Heart left ventricle (tissue), 16 donors: Measurements from ENCODE around the gene ZNF281. TPM values are rescaled to one million over a fixed set of nuclear protein-coding genes. Genes with fewer than 3 reads are reported as not detected.

Experiments used
- ATAC-seq, 4 donors: fragments of 200-7000 bp; cut with Tn5 transposase; one replicate each; pipeline ENCODE4 v1.9.1; 2020 to 2022; ENCODE audit warnings: moderate library complexity in 4 of 4, mild to moderate bottlenecking in 3 of 4, moderate number of reproducible peaks in 1 of 4
- DNase-seq, 5 donors: peaks; one replicate each; pipeline ENCODE4 v3.0.0-alpha.2; 2020
- H3K27ac ChIP-seq, 12 donors: fragments of 200-600 bp; sonication (generic) in 4 of 12; one replicate each; pipeline versions ENCODE4 v1.5.0 to v1.8.0; 2016 to 2022; ENCODE audit warnings: mild to moderate bottlenecking in 2 of 12
- H3K27me3 ChIP-seq, 9 donors: fragments of 200-600 bp; sonication (generic) in 2 of 9; one replicate each; pipeline versions ENCODE4 v1.5.1 to v1.8.0; 2016 to 2022; ENCODE audit warnings: mild to moderate bottlenecking in 3 of 9
- H3K36me3 ChIP-seq, 9 donors: fragments of 200-600 bp; sonication (generic) in 2 of 9; one replicate each; pipeline versions ENCODE4 v1.5.0 to v1.8.0; 2018 to 2022; ENCODE audit warnings: mild to moderate bottlenecking in 2 of 9
- H3K4me1 ChIP-seq, 12 donors: fragments of 200-600 bp; sonication (generic) in 4 of 12; one replicate each; pipeline versions ENCODE4 v1.5.0 to v1.8.0; 2016 to 2022; ENCODE audit warnings: mild to moderate bottlenecking in 3 of 12
- H3K4me3 ChIP-seq, 12 donors: fragments of 200-600 bp; sonication (generic) in 4 of 12; one replicate each; pipeline versions ENCODE4 v1.5.0 to v1.8.0; 2017 to 2022; ENCODE audit warnings: mild to moderate bottlenecking in 9 of 12, moderate library complexity in 4 of 12
- H3K9me3 ChIP-seq, 12 donors: fragments of 200-600 bp; sonication (generic) in 4 of 12; one replicate each; pipeline versions ENCODE4 v1.5.0 to v1.8.0; 2016 to 2022; ENCODE audit warnings: mild to moderate bottlenecking in 1 of 12
- CTCF ChIP-seq, 12 donors: fragments of 200-600 bp; sonication (generic) in 4 of 12; IDR thresholded peaks; one replicate each; pipeline versions ENCODE4 v1.5.0 to v1.8.0; 2018 to 2022; ENCODE audit warnings: antibody characterized with exemption in 12 of 12, mild to moderate bottlenecking in 5 of 12
- POLR2A ChIP-seq, 2 donors: fragments of 450-650 bp; IDR thresholded peaks; one replicate each; pipeline ENCODE4 v1.6.1; 2017; ENCODE audit warnings: antibody characterized with exemption in 2 of 2, mild to moderate bottlenecking in 2 of 2, moderate library complexity in 2 of 2
- WGBS, 4 donors: extraction: QIAGEN DNeasy Blood & Tissue Kit in 2 of 4; methylation state at CpG; one replicate each; pipeline versions ENCODE4 v1.1.5 to v1.1.7; 2013 to 2018; 5-methylcytosine and 5-hydroxymethylcytosine counted together
- intact Hi-C, 10 donors: fragments of 100-400 bp; cut with DNase I; formaldehyde crosslinking; loops; one replicate each; pipeline versions ENCODE4 v1.11.1 to v1.14.2; 2022
- polyA plus RNA-seq, 2 donors: library from polyadenylated mRNA; stranded (reverse); fragments of 200-250 nt; gene quantifications; one replicate each; pipeline ENCODE4 v1.2.3, GENCODE V29; 2013
- total RNA-seq, 9 donors: library from RNA; depleted of rRNA in 2 of 9; stranded (reverse); fragments of >200 nt in 2 of 9; fragmentation: NEBNext Ultra II Directional in 3 of 9; extraction: Animal tissue kit (Norgen Biotek cat#: 25700) in 3 of 9; gene quantifications; one replicate each; pipeline versions ENCODE4 v1.1.0 to v1.2.4, GENCODE V29; 2016 to 2023
- donor health status: ischemic (EF 13 %, LVEDD 7.1; RV severe dilation, severe dysfunction).
- donor health status: healthy with polysubstance abuse.
- donor health status: DM: no; HTN: yes; CAD: no.
- donor health status: DM: no; HTN: no; CAD: no.
- donor health status: ischemic (EF 25% LVEDD 6.9; RV normal size, moderate dysfunction).
- donor health status: ischemic (EF 25% LVEDD 5.7; RV mildly dilated, moderate dysfunction).
- donor health status: healthy.
- donor health status: DM: yes; HTN: yes; CAD: no.
- donor health status: ischemic (EF 35%, LVEDD 5.7; RV mildly dilated, moderate dysfunction).
- donor health status: nonischemic (EF 11% LVEDD 7.7; RV severe dilation, severe dysfunction).
- donor health status: DM: yes; HTN: yes; CAD: no.
- donor health status: PGD.
- donor health status: ischemic (EF 29% LVEDD 5.4; RV normal size, mild dysfunction).
- donor health status: nonischemic (EF 23%, LVEDD 6.1; RV moderate dilation, normal function).

The ZNF281 gene
- total and polyA plus RNA-seq, 11 donors, result 3.1 to 10.6 (median 8.8) TPM

GRCh38 chr1:200364831-200365230, 45.0 kb downstream of the ZNF281 start:
- DNase-seq (no peak), ATAC-seq (no peak)
- H3K36me3 ChIP-seq, result no peaks in the 10 kb centered on the region
- no peak overlapping the region for H3K4me3 ChIP-seq
- no peaks in the 10 kb centered on the region for H3K9me3 ChIP-seq
- no peak overlapping the region for H3K27ac ChIP-seq
- intact Hi-C loops, result no loop called here
- WGBS, 4 donors, result 78 to 83% (median 81%) methylated on average over 5 of the region's 5 CpGs
- TF ChIP-seq CTCF (IDR thresholded peaks at IDR 0.05) (no peak), POLR2A (IDR thresholded peaks at IDR 0.05) (no peak)
- H3K27me3 ChIP-seq, result no peaks in the 10 kb centered on the region
- H3K4me1 ChIP-seq, result peaks cover 0 to 31% (median 0%) of the 10 kb centered on the region in 12 donors

GRCh38 chr1:200364091-200364759, 45.6 kb downstream of the ZNF281 start:
- H3K9me3 ChIP-seq, result no peaks in the 10 kb centered on the region
- 85 to 88% (median 86%) methylated on average over 2 of the region's 2 CpGs for WGBS, 4 donors
- intact Hi-C loops, result no loop called here
- no peaks in the 10 kb centered on the region for H3K36me3 ChIP-seq
- TF ChIP-seq POLR2A (IDR thresholded peaks at IDR 0.05) (no peak), CTCF (IDR thresholded peaks at IDR 0.05) (no peak)
- H3K4me3 ChIP-seq, result no peak overlapping the region
- H3K27ac ChIP-seq, result no peak overlapping the region
- DNase-seq (no peak), ATAC-seq (no peak)
- no peaks in the 10 kb centered on the region for H3K27me3 ChIP-seq
- H3K4me1 ChIP-seq, result peaks cover 0 to 31% (median 0%) of the 10 kb centered on the region in 12 donors

DNA sequence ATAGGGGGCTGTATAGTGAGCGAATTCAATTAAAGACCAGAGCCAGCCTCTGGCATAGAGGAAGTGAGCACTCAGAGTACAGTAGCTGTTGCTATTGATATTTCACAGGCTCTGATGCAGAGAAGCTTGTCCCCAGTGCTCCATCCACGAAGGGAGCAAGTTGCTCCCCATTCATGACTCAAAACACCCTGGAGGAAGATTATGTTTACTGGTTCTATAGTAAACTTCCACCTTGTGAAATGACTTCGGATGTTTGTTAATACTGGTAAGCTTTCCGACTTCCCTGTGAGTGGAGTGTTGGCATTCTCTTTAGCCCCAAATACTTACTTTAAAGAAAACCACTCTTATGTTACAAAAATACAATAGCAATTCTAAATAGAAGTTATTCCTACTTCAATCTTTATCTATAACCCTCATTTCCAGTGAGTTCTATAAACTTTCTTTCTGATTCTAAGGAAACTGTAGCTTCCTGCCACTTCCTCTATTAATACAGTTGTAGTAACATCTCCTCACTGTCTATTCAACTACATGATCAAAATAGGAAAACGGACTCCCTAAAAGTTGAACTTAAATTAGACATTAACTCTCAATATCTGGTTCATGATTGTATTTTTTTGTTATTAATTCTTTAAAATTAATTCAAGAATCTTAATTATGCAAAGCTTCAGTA, 46.4 kb downstream of the ZNF281 start:
- 57 to 63% (median 62%) methylated on average over 5 of the region's 5 CpGs for WGBS, 4 donors
- no peak for ATAC-seq

More for the DNA sequence above, 46.4 kb downstream of the ZNF281 start:
- DNase-seq, result no peak
- TF ChIP-seq CTCF (IDR thresholded peaks at IDR 0.05), result no peak
- TF ChIP-seq POLR2A (IDR thresholded peaks at IDR 0.05), result no peak
- Histone ChIP-seq H3K4me1 (peaks cover 0 to 29% (median 0%) of the 10 kb centered on the region in 12 donors), H3K36me3 (no peaks in the 10 kb centered on the region), H3K9me3 (no peaks in the 10 kb centered on the region), H3K4me3 (no peak overlapping the region), H3K27ac (no peak overlapping the region), H3K27me3 (no peaks in the 10 kb centered on the region)
- intact Hi-C loops, result no loop called here
